ENCODE measurements around the gene GAL3ST2.
"Not testable (repeated sequence)": the region's sequence is repeated elsewhere in the genome, so short reads cannot be mapped to it uniquely, and the experiment has no call there.

Gene GAL3ST2

DNA sequence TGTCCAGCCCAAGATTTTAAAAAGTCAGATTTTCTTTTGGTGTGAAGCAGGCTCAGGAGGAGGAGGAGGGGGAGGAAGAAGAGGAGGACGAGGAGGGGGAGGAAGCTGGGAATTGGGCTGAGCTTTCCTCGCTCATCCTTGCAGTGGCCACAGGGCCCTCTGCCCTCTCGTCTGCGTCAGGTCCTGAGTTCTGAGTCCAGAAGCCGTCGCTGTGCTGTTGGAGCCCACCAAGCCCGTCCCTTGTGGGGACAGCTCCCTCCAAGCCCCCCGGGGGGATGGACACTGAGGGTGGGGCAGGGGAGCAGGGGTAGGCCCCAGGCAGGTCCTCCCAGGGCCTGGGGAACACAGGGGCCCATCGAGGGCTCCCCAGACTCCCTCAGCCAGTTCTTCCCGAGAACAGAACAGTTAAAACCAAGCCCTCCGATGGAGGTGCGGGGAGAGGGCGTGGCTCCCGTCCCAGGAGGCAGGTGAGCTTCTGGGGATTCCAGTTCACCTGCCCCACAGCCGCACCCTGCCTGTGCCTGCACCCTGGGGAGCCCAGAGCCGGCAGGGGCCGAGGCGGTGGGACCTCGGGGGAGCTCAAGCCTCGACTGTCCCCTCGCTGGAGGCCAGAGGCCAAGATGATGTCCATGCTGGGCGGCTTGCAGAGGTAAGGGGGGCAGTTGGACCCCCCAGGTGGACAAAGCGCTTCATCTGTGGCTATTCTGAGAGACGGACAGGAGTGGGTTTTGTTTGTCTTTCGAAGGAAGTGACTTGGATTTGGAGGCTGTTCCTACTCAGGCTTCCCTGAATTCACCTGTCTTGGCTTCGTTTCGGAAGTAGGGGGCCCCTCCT lies at the start of gene GAL3ST2:
Gene GAL3ST2, plus strand, starts transcription at position 487 of the 834 bp plus-strand sequence. Its CDS starts 134 bp downstream, at position 621.
- DNase-seq = no peak

DNA sequence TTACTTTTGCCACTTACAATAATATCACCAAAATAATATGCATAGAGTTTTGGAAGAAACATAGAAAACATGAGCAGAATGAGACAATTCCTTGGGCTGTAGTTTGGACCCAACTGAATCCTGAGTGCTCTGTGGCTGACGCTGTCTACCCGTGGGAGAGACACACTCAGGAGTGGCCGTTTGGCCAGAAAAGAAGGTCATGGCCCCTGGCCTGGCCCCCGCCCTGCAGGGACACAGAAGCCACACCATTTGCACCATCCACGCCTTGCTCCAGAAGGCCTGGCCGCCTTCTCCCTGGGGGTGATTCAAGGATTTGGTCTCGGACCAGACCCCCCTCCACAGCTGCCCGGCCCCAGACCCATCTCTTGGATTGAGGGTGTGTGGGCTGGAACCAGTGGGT lies 48.6 kb upstream of the GAL3ST2 start:
- no peak for DNase-seq

DNA sequence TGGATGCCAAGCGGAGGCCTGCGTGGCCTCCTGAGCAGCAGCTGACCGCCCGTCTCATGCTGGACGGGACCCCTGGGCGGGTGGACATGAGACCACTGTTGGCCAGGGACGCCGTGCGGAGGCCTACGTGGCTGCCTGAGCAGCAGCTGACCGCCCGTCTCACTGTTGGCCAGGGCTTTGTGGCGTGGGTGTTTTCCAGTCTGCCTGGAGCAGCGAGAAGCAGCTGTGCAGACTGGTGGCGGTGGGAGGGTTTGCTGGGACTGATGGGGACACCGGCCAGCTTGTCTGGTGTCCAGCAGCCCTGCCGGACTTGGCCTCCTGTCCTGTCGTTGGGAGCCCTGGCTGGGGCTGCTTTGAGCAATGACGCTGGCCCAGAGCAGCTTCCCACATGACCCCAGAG lies 48.0 kb upstream of the GAL3ST2 start:
- DNase-seq = no peak

DNA sequence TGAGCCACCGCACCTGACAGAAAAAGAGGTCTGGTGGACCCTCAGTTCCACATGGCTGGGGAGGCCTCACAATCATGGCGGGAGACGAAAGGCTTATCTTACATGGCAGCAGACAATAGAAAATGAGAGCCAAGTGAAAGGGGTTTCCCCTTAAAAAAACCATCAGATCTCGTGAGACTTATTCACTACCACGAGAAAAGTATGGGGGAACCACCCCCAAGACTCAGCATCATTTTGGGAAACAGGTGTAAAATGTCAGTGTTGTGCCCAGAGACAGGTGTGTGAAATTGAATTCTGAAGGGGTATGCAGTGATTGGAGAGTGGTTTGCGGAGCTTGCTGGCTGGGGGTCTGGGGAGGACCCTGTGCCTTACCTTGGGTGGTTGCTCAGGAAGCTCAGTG lies 46.8 kb upstream of the GAL3ST2 start:
- DNase-seq = no peak

DNA sequence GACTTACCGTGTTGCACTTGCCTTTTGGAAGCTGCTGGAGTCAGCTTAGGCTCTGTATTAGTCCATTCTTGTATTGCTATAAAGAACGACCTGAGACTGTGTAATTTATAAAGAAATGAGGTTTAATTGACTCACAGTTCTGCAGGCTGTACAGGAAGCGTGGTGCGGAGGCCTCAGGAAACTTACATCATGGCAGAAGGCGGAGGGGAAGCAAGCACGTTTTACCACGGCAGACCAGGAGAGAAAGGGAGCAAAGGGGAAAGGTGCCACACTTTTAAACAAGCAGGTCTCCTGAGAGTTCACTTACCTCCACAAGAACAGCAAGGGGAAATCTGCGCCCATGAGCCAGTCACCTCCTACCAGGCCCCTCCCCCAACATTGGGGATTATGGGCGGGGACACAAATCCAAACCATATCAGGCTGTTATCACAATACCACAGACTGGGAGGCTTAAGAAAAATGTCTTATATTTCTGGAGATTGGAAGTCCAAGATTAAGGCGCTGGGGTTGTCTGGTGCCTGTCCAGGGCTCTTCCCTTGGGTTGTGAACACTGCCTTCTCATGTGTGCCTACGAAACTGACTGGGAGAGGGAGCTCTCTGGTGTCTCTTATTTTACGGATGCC lies 45.8 kb upstream of the GAL3ST2 start:
- no peak for DNase-seq

DNA sequence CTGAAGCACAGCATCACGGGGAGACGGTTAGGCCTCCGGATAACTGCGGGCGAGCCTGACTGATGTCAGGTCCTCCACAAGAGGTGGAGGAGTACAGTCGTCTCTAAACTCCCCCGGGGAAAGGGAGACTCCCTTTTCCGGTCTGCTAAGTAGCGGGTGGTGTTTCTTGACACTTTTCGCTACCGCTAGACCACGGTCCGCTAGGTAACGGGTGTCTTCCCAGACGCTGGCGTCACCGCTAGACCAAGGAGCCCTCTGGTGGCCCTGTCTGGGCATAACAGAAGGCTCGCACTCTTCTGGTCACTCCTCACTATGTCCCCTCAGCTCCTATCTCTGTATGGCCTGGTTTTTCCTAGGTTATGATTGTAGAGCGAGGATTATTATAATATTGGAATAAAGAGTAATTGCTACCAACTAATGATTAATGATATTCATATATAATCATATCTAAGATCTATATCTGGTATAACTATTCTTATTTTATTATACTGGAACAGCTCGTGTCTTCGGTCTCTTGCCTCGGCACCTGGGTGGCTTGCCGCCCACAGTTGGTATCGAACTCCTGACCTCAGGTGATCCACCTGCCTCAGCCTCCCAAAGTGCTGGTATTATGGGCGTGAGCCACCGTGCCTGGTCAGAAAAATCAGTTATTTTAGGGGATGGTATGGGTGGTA lies 44.0 kb upstream of the GAL3ST2 start:
- DNase-seq = peak; percentile 42

DNA sequence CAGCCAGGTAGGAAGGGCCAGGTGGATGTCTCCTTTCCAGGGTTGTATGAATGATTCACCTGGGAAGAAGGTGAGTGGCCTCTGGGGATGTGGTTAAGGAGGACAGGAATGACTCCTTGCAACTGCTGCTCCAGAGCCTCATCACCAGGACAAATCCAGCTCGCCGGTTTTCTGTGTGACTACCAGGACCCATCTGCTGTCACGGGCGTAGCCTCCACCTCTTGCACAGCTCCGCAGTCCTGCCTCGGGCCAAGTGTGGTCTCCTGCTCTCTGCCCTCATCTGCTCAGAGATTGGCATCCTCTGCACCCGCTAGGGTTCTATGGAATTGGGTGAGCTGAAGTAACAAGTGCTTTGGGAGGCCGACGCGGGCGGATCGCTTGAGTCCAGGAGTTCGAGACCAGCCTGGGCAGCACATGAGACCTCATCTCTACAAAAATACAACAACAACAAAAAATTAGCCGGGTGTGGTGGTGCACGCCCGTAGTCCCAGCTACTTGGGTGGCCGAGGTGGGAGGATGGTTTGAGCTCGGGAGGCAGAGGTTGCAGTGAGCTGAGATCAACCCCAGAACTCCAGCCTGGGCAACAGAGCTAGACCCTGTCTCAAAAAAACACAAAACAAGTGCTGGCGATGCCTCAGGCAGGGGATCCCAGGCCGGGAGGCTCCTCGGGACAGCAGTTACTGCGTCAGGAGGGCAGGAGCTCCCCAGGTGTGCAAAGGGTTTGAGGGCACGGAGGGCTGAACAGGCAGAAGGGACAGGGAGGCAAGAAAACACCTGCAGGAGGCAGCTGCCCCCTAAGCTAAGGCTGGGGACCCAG lies 43.0 kb upstream of the GAL3ST2 start:
- no peak for DNase-seq

DNA sequence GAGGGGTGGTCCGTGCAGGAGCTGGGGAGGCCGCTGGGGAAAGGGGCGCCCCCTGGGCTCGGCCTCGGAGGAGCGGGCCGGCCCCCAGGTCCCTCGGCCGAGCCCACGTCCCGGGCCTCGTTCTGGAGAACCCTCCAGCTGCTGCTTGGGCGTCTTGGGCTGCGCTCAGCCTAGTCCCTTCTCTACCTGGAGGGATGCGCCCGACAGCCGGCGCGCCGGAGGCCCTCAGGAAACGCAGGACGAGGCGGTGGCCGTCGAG lies 42.5 kb upstream of the GAL3ST2 start:
- DNase-seq = no peak

DNA sequence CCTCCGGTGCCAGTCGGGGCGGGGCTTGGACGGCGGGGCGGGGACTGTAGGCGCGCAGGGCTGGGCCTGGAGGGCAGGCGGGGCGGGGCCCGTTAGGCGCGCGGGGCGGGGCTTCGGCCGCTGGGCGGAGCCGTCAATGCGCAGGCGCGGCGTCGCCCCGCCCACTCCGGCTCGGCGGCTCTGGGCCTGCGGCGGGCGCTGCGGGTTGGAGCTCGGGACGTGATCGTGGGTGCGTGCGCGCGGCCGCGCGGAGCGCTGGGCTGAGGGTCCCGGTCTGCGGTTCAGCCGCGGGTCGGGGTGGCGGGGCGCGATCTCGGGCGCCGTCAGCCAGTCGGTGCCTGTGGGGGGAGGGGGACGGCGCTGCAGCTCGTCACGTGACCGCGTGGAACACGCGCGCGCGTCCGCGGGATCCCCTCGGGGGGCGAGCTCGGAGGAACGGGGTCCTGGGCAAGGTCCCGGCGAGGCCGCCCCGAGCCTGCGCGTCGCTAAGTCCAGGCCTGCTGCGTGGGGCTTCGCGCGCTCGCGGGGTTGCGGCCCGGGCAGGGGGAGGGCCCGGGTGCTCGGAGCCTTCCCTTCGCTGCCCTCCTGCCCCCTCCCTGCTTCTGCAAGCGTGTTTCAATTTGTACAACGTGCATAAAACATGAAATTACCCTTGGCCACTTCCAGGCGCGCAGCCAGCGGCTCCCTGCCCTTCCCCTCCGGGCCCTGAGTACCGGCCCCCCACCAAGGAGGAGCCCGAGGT lies 42.0 kb upstream of the GAL3ST2 start, which contains the start of gene D2HGDH:
Gene D2HGDH, plus strand, starts transcription at position 164 of the 742 bp plus-strand sequence. CDS start 595 bp downstream, outside the sequence.
- peak; percentile 89 for DNase-seq

DNA sequence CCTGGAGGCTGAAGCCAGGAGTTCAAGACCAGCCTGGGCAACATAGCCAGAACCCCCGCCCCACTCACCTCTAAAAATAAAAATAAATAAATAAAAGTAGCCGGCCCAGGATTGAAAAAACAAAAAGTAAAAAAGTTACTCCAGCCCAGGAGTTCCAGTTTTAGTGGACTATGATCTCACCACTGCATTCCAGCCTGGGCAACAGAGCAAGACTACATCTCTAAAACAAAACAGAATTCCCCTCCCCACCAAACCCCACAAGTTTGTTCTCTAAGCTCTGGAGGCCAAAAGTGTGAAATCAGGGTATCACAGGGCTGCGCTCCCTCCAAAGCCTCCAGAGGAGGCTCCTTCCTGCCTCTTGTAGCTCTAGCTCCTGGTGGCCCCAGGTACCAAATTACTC lies 40.5 kb upstream of the GAL3ST2 start:
- DNase-seq = no peak

DNA sequence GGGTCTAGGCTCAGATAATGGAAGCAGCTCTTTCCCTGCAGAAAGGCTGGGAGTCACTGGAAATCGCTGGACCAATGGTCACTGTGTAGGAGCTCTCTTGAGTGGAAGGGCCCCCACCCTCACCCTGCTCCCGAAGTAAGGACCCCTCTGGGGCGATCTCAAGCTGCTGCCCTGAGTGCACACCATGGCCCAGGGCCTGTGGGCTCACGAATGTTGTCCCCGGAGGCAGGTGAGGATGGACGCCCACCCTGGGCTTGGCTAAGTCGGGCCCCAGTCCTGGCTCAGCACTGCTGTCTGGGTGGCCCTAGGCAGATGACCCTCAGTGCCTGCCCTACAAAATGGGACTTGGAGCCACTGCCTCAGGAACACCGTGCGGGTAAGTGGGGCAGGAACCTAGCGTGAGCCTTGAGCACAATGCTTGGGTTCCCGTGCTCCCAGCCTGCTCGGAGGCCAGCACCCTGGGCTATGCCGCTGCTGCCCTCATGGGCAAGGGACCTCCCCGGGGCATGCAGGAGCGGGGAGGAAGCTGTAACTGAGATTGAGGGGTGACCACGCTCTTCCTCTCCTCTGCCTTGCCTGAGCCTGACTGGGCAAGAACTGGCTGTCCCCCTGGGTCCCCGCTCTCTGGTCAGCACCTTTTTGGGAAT lies 38.5 kb upstream of the GAL3ST2 start:
- DNase-seq = no peak

DNA sequence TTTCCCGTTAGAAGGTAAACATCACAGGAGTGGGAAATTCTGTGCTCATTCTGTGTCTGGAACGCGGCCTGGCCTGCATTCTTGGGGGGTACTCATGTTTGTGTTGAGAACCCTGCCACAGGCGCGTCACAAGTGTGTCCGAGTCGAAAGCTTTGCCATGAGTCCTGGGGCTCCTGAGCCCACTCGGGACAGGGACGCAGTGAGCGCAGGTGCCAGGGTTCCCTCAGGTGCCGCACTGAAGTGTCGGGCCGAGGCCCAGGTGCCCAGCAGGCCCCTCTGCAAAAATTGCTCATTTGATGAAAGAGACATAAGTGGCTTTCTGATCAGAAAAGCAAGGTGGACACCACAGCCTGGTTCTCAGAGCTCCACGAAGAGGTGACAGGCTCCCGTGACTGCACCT lies 37.4 kb upstream of the GAL3ST2 start:
- DNase-seq = no peak

DNA sequence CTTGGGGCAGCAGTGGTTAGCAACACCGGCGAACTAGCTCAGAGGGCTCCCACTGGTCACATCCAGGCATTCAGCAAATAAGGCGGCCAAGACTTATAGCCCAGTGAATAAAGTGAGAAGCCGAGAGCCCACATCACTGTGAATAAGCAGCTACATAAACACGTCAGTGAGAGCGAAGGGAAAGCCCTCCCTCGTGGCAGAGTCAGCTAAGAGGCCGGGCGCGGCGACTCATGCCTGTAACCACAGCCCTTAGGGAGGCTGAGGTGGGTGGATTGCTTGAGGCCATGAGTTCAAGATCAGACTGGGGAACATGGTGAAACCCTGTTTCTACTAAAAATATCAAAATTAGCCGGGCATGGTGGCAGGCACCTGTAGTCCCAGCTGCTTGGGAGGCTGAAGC lies 37.0 kb upstream of the GAL3ST2 start:
- no peak for DNase-seq

DNA sequence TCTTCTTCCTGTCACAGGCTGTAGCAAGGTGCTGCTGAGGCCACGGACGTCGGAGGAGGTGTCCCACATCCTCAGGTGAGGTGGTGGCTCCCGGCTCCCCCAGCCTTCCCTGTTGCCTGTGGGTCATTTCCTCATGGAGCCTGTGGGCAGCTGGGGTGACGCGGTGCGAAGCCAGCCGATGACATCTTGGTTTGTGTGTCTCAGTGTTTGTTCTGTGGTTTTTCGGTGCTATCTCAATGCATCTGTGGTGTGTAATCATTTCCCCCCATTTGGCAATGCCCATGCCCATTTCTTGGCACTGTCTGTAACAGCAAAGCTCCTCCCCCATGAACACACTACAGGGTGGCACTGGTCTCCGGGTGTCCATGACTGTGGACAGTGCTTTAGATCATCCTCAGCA lies 35.6 kb upstream of the GAL3ST2 start:
- DNase-seq = peak; percentile 32

DNA sequence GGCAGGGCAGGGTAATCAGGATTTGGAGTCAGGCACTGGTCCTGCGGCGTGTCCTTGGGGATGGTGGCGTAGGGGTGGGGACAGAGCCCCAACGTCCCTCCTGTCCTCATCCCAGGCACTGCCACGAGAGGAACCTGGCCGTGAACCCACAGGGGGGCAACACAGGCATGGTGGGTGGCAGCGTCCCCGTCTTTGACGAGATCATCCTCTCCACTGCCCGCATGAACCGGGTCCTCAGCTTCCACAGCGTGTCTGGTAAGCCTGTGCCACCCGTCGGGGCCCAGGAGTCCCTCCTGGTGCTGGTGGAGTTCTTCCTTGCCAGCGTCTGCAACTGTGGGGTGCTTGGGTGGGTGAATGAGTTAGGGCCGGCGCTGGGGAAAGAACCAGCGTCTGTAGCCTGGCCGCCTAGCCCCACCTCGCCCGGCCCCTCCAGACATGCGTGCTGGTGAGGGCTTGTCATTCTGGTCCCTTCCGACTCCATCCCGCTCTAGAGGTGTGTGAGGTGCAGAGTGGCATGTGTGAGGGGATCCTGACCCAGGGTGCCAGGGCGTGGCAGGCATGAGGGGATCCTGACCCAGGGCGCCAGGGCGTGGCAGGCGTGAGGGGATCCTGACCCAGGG lies 34.2 kb upstream of the GAL3ST2 start:
- no peak for DNase-seq

DNA sequence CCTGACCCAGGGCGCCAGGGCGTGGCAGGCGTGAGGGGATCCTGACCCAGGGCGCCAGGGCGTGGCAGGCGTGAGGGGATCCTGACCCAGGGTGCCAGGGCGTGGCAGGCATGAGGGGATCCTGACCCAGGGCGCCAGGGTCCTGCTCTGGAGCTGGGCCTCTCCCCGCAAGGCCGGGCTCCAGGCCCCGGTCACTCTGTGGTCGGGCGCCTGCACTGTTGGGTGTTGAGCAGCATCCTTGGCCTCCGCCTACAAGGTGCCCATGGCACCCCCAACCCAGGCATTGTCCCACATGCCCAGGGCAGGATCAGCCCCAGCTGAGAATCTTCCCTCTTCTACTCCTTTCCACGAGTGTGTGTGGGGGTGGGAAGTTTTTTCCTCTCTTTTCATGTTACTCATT lies 33.6 kb upstream of the GAL3ST2 start:
- not testable (repeated sequence) for DNase-seq

DNA sequence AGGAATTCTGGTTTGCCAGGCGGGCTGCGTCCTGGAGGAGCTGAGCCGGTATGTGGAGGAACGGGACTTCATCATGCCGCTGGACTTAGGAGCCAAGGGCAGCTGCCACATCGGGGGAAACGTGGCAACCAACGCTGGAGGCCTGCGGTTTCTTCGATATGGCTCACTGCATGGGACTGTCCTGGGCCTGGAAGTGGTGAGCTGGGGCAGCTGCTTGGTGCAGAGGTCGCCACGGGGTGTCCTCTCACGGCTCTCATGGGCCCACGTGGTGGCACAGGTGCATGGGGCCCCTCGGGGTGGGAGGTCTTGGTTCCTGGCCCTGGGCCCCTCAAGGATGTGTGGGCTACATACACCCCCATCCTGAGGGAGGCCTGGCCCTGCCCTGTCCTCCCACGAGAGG lies 33.0 kb upstream of the GAL3ST2 start:
- DNase-seq = no peak

DNA sequence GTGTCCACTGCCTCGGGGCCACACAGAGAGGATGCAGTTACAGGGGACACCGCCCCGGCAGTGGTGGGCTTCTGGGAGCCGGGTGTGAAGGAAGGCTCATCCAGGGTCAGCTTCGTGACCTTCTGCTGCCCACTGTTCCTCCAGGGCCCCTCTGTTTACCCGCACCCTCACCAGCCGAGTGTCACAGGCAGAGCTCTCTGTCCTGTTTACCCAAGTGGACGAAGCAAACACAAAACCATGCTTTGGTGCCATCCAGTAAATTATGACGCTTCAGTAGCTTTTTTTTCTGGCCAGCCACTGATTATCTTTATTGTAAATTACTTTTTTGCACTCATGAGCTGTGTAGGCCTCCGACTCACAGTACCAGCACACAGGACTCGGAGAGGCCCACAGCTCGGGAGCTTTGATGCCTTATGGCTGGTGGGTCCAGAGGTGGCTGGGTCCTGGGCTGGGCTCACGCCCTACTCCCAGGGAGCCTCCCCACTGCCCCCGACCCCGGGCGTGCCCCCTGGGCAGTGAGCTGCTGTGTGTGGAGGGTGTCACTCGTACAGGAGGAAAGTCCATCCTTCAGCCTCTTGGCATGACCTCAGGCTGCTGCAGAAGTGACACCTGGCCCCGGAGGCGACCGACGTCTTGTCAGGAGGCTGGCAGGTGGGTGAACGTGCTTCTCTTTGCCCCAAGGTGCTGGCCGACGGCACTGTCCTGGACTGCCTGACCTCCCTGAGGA lies 32.4 kb upstream of the GAL3ST2 start:
- no peak for DNase-seq

DNA sequence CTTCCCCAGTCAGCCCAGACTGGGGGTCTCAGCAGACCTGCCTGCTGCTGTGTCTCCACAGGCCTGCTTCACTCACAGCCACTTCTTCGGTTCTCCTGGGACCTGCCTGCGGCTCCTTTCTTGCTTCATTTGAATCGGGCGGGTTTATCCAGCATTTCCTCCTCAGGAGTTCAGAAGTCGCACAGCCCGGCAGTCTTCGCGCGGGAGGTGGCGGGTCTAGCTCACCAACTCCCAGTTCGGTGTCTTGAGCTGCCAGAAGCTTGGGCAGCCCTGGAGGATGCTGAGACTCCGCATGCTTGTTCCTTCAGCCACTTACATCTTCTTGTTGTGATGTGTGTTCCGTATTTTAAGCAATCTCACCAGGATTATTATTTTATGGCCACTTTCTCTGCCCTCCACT lies 31.3 kb upstream of the GAL3ST2 start:
- no peak for DNase-seq

DNA sequence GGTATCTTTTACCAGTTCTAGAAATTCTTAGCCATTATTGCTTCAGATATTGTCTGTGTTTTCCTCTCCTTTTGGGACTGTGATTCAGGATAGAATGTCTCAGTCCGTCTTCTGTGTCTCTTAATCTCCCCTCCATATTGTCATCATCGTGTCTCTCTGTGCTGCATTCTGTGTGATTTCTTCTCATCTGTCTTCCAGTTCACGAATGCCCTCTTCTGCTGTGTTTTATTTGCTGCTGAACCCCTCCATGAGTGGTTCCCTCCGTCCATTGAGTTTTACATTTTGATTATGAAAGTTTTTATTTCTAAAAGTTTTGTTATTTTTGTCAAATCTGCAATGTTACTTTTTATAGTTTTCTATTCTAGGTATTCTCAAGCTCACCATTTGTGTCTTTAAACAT lies 30.5 kb upstream of the GAL3ST2 start:
- DNase-seq = no peak
